ENCODE data around the gene ADO. TPM values are rescaled to one million over a fixed set of nuclear protein-coding genes. Genes with fewer than 3 reads are reported as not detected.

Gene ADO
- total and polyA plus RNA-seq, 2 of the 13 experiments (the other 11 are each of a cell fraction or from before 2014, with no cell fraction given) = 8.9 to 15.9 TPM

GRCh38 chr10:62801871-62802270 lies 2.6 kb upstream of the ADO start:
- DNase-seq (ENCODE audit: low spot score) (no peak), FAIRE-seq (no peak), ATAC-seq (no peak)
- Histone ChIP-seq H3K9ac (ENCODE audit: insufficient read depth, low read depth, low read length) (no peak overlapping the region), H3K4me2 (ENCODE audit: low read depth, low read length) (no peak overlapping the region), H3K27me3 (ENCODE audit: control insufficient read depth in 1 of 2, insufficient read depth in 2 of 2, low read length in 2 of 2) (no peaks in the 10 kb centered on the region), H3K79me2 (ENCODE audit: insufficient read depth, low read length) (peaks cover 18% of the 10 kb centered on the region), H3K36me3 (replicated peaks in 1 of 2; ENCODE audit: control insufficient read depth in 1 of 2, insufficient read depth in 2 of 2, low read length in 2 of 2) (no peaks in the 10 kb centered on the region), H3K4me1 (ENCODE audit: insufficient read depth, low read length) (peaks cover 17% of the 10 kb centered on the region), H3K27ac (ENCODE audit: extremely low read length, insufficient read depth, low read length) (no peak overlapping the region), H3K9me3 (ENCODE audit: low read length) (no peaks in the 10 kb centered on the region), H4K20me1 (ENCODE audit: insufficient read depth, low read length) (peaks cover 13% of the 10 kb centered on the region), H2AFZ (ENCODE audit: low read length) (no peak overlapping the region), H3K4me3 (replicated peaks in 1 of 3; ENCODE audit: insufficient read depth in 1 of 3, low read depth in 2 of 3, low read length in 3 of 3) (no peak overlapping the region)
- in situ Hi-C loops (cut with HindIII; ENCODE audit: extremely low pct_ligation_motif_present, low pct_unique_long_range_greater_than_20kb) (loop anchor here (10.0 to 25.0 kb wide), 2 partner anchors 333 to 540 kb away; partner anchors contain the start of genes NRBF2 and RTKN2), intact Hi-C loops (cut with micrococcal nuclease; ENCODE audit: unreplicated experiment) (loop anchor here (10.0 kb wide), 1 partner anchor 537 kb away; the partner anchor contains the start of gene RTKN2)
- ChIA-PET POLR2A (no interaction called here), CTCF (ENCODE audit: low intra/inter-chr PET ratio, low total read pairs) (no interaction called here)
- no TSS peak for BruUV-seq (replicated peaks)
- TF ChIP-seq ONECUT2 (CRISPR knock-in tag; IDR thresholded peaks at IDR 0.05) = no peak
- TF ChIP-seq BCL6 (CRISPR knock-in tag; IDR thresholded peaks at IDR 0.05) = no peak
- no peak for TF ChIP-seq ZNF138 (CRISPR knock-in tag; IDR thresholded peaks at IDR 0.05; ENCODE audit: low read depth)
- no peak for TF ChIP-seq POLR2A (IDR thresholded peaks at IDR 0.05; ENCODE audit: insufficient read depth in 1 of 2, low read depth in 2 of 2, low read length in 2 of 2)
- TF ChIP-seq FOXC1 (CRISPR knock-in tag; IDR thresholded peaks at IDR 0.05; ENCODE audit: borderline replicate concordance) = no peak
- no peak for TF ChIP-seq ZNF101 (CRISPR knock-in tag; IDR thresholded peaks at IDR 0.05; ENCODE audit: borderline replicate concordance, low read depth)
- TF ChIP-seq TIGD3 (CRISPR knock-in tag; IDR thresholded peaks at IDR 0.05; ENCODE audit: borderline replicate concordance) = no peak
- no peak for TF ChIP-seq ZNF501 (CRISPR knock-in tag; IDR thresholded peaks at IDR 0.05)
- no peak for TF ChIP-seq THRA (CRISPR knock-in tag; IDR thresholded peaks at IDR 0.05; ENCODE audit: borderline replicate concordance)
- TF ChIP-seq FOXA1 (IDR thresholded peaks at IDR 0.05) = no peak
- TF ChIP-seq FOXA1 (CRISPR knock-in tag; IDR thresholded peaks at IDR 0.05) = no peak
- TF ChIP-seq E2F2 (CRISPR knock-in tag; IDR thresholded peaks at IDR 0.05; ENCODE audit: borderline replicate concordance) = no peak
- no peak for TF ChIP-seq SYNCRIP (IDR thresholded peaks at IDR 0.05; ENCODE audit: insufficient read depth, low read depth, low read length)
- no peak for TF ChIP-seq ZNF780A (CRISPR knock-in tag; IDR thresholded peaks at IDR 0.05)
- TF ChIP-seq ZSCAN12 (CRISPR knock-in tag; IDR thresholded peaks at IDR 0.05) = no peak
- 48% methylated on average over 3 of the region's 3 CpGs for WGBS (ENCODE audit: low lambda C conversion rate)
